Dermis blood vessel endothelial cell (primary cell): ENCODE measurements around the gene MC4R. TPM values are rescaled to one million over a fixed set of nuclear protein-coding genes. Genes with fewer than 3 reads are reported as not detected.
"Not testable (repeated sequence)": the region's sequence is repeated elsewhere in the genome, so short reads cannot be mapped to it uniquely, and the experiment has no call there.

Source experiments
- DNase-seq: peaks from one replicate; pipeline ENCODE4 v3.0.0; 2010
- total RNA-seq: library from RNA; depleted of rRNA; stranded (reverse); fragments of >200 nt; gene quantifications from 2 replicates; pipeline ENCODE4 v1.2.3, GENCODE V29; 2014

The MC4R gene
- not detected in 2 replicates for total RNA-seq

GRCh38 chr18:60372596-60372995 is at the start of gene MC4R:
MC4R (minus strand) TSS chr18:60372775; CDS start chr18:60372349, 426 bp downstream.
- no peak for DNase-seq

- DNase-seq = not testable (repeated sequence)
Measured at GRCh38 chr18:60422306-60422705, 49.7 kb upstream of the MC4R start.

GRCh38 chr18:60421356-60422118 is 49.0 kb upstream of the MC4R start:
- no peak for DNase-seq

- no peak for DNase-seq
Measured at GRCh38 chr18:60417946-60418345, 45.4 kb upstream of the MC4R start.

- DNase-seq = peak; percentile 21
Measured at GRCh38 chr18:60413944-60414547, 41.5 kb upstream of the MC4R start.

- DNase-seq = no peak
Measured at GRCh38 chr18:60411715-60412114, 39.1 kb upstream of the MC4R start.

GRCh38 chr18:60406721-60407120 is 34.1 kb upstream of the MC4R start:
- no peak for DNase-seq

GRCh38 chr18:60404486-60405085 is 32.0 kb upstream of the MC4R start:
- no peak for DNase-seq

GRCh38 chr18:60401346-60401745 is 28.8 kb upstream of the MC4R start:
- DNase-seq = no peak

- no peak for DNase-seq
Measured at GRCh38 chr18:60391571-60392226, 19.1 kb upstream of the MC4R start.

GRCh38 chr18:60389314-60389713 is 16.7 kb upstream of the MC4R start:
- DNase-seq = no peak

- no peak for DNase-seq
Measured at GRCh38 chr18:60385693-60386092, 13.1 kb upstream of the MC4R start.

GRCh38 chr18:60383893-60384292 is 11.3 kb upstream of the MC4R start:
- DNase-seq = no peak

- no peak for DNase-seq
Measured at GRCh38 chr18:60377778-60378469, 5.3 kb upstream of the MC4R start.

GRCh38 chr18:60372132-60372531 is 443 bp downstream of the MC4R start:
- DNase-seq = no peak

GRCh38 chr18:60358516-60358915 is 14.1 kb downstream of the MC4R start:
- DNase-seq = no peak

- DNase-seq = no peak
Measured at GRCh38 chr18:60350941-60351340, 21.6 kb downstream of the MC4R start.

- DNase-seq = no peak
Measured at GRCh38 chr18:60350150-60350549, 22.4 kb downstream of the MC4R start.

GRCh38 chr18:60347526-60348045 is 25.0 kb downstream of the MC4R start:
- DNase-seq = no peak

- no peak for DNase-seq
Measured at GRCh38 chr18:60339018-60339417, 33.6 kb downstream of the MC4R start.

GRCh38 chr18:60331890-60332289 is 40.7 kb downstream of the MC4R start:
- no peak for DNase-seq

GRCh38 chr18:60329131-60329530 is 43.4 kb downstream of the MC4R start:
- no peak for DNase-seq

- no peak for DNase-seq
Measured at GRCh38 chr18:60327880-60328279, 44.7 kb downstream of the MC4R start.
